GM18868 (cell line): ENCODE measurements around the gene PTPRG.

Experiments
- ATAC-seq: cut with Tn5 transposase; IDR thresholded peaks from one replicate; pipeline ENCODE4 v1.9.1; 2021; ENCODE audit warnings: mild to moderate bottlenecking, moderate library complexity; ENCODE audit not compliant: unreplicated experiment

The PTPRG gene

GRCh38 chr3:61616586-61616985 lies 55.2 kb downstream of the PTPRG start:
- ATAC-seq = no peak

- no peak for ATAC-seq
Observed at GRCh38 chr3:61617041-61617440, 55.7 kb downstream of the PTPRG start.

GRCh38 chr3:61617651-61618050 lies 56.3 kb downstream of the PTPRG start:
- ATAC-seq = no peak

GRCh38 chr3:61618231-61618630 lies 56.9 kb downstream of the PTPRG start:
- ATAC-seq = no peak

- ATAC-seq = no peak
Observed at GRCh38 chr3:61618871-61619270, 57.5 kb downstream of the PTPRG start.

- no peak for ATAC-seq
Observed at GRCh38 chr3:61620073-61620472, 58.7 kb downstream of the PTPRG start.

GRCh38 chr3:61624300-61624699 lies 62.9 kb downstream of the PTPRG start:
- ATAC-seq = no peak

GRCh38 chr3:61625429-61625828 lies 64.1 kb downstream of the PTPRG start:
- ATAC-seq = no peak

- no peak for ATAC-seq
Observed at GRCh38 chr3:61626484-61626883, 65.1 kb downstream of the PTPRG start.

- no peak for ATAC-seq
Observed at GRCh38 chr3:61627768-61628185, 66.4 kb downstream of the PTPRG start.

- ATAC-seq = no peak
Observed at GRCh38 chr3:61628636-61629035, 67.3 kb downstream of the PTPRG start.

GRCh38 chr3:61629442-61629841 lies 68.1 kb downstream of the PTPRG start:
- no peak for ATAC-seq

- no peak for ATAC-seq
Observed at GRCh38 chr3:61631108-61631769, 69.9 kb downstream of the PTPRG start.

GRCh38 chr3:61632568-61633175 lies 71.3 kb downstream of the PTPRG start:
- no peak for ATAC-seq

GRCh38 chr3:61634678-61635077 lies 73.3 kb downstream of the PTPRG start:
- ATAC-seq = no peak

GRCh38 chr3:61637088-61638051 lies 76.0 kb downstream of the PTPRG start:
- ATAC-seq = no peak

- no peak for ATAC-seq
Observed at GRCh38 chr3:61638741-61639140, 77.4 kb downstream of the PTPRG start.

- no peak for ATAC-seq
Observed at GRCh38 chr3:61639991-61640390, 78.6 kb downstream of the PTPRG start.

GRCh38 chr3:61645148-61645547 lies 83.8 kb downstream of the PTPRG start:
- no peak for ATAC-seq

- no peak for ATAC-seq
Observed at GRCh38 chr3:61646360-61646759, 85.0 kb downstream of the PTPRG start.

GRCh38 chr3:61646851-61647525 lies 85.6 kb downstream of the PTPRG start:
- ATAC-seq = no peak
